BJ (cell line): Measurements from ENCODE around the gene PAM16. TPM values are rescaled to one million over a fixed set of nuclear protein-coding genes. Genes with fewer than 3 reads are reported as not detected.

Source experiments
- CTCF ChIA-PET: fragments of 350-600 bp; formaldehyde crosslinking; extraction: SDS; loops from one replicate; lab custom pipeline; 2021; ENCODE audit warnings: antibody characterized with exemption, inconsistent platforms; lab: Yijun Ruan, JAX
- POLR2A ChIA-PET: fragments of 300-600 bp; sonication (Branson Sonifier 250); formaldehyde crosslinking; extraction: SDS; loops from one replicate; lab custom pipeline; 2021; ENCODE audit warnings: antibody characterized with exemption; lab: Charles Lee
- DNase-seq: peaks from one replicate; pipeline ENCODE4 v3.0.0-alpha.2; 2011; ENCODE audit warnings: low read depth
- H3K27me3 ChIP-seq: 2 replicates; pipeline ENCODE4 v1.6.0; 2011; ENCODE audit warnings: low read length; ENCODE audit not compliant: control insufficient read depth, insufficient read depth
- H3K36me3 ChIP-seq: 2 replicates; pipeline ENCODE4 v1.5.1; 2011; ENCODE audit warnings: low read length; ENCODE audit not compliant: control insufficient read depth, insufficient read depth
- H3K4me3 ChIP-seq: 2 replicates; pipeline ENCODE4 v1.5.1; 2011; ENCODE audit warnings: low read depth, mild to moderate bottlenecking, control low read depth, low read length
- CTCF ChIP-seq: IDR thresholded peaks from 2 replicates; pipeline ENCODE4 v1.5.1; 2011; ENCODE audit warnings: low read depth, mild to moderate bottlenecking, control low read depth, inconsistent platforms, low read length, moderate library complexity; ENCODE audit not compliant: insufficient read depth
- polyA plus RNA-seq: library from polyadenylated mRNA; depleted of rRNA; stranded (reverse); fragments of >200 nt; gene quantifications from 2 replicates; pipeline ENCODE4 v1.2.3, GENCODE V29; 2011

The PAM16 gene
- polyA plus RNA-seq, 1 experiment = 44.2 TPM

- H3K27me3 ChIP-seq = no peaks in the 10 kb centered on the region
- H3K4me3 ChIP-seq = no peak overlapping the region
- TF ChIP-seq CTCF = no peak
- H3K36me3 ChIP-seq = peaks cover 5% of the 10 kb centered on the region
- DNase-seq = no peak
- POLR2A ChIA-PET = no interaction called here
- CTCF ChIA-PET = interaction anchor here (0.8 to 5.6 kb wide), 11 partner anchors 9 to 72 kb away, joined by 3 to 205 read pairs (median 5); partner anchors contain the start of genes PAM16 and VASN
Measured at GRCh38 chr16:4358236-4358635, 7.1 kb upstream of the PAM16 start.

- TF ChIP-seq CTCF = no peak
- no peak for DNase-seq
- ChIA-PET CTCF (interaction anchor here (8.6 kb wide), 1 partner anchor 47 kb away, joined by 109 read pairs; no protein-coding TSS in a partner anchor), POLR2A (no interaction called here)
- peaks cover 3% of the 10 kb centered on the region; the same call in 1 of the 2 replicates for H3K36me3 ChIP-seq
- H3K27me3 ChIP-seq = no peaks in the 10 kb centered on the region
- H3K4me3 ChIP-seq = no peak overlapping the region
Measured at GRCh38 chr16:4356820-4357219, 5.7 kb upstream of the PAM16 start.

GRCh38 chr16:4354512-4355409 is 3.6 kb upstream of the PAM16 start:
- no peak for DNase-seq
- CTCF ChIA-PET = interaction anchor here (1.8 to 8.6 kb wide), 2 partner anchors 38 to 49 kb away, joined by 4 to 109 read pairs; no protein-coding TSS in a partner anchor
- Histone ChIP-seq H3K27me3 (no peaks in the 10 kb centered on the region), H3K4me3 (no peak overlapping the region), H3K36me3 (no peaks in the 10 kb centered on the region)
- no peak for TF ChIP-seq CTCF
- POLR2A ChIA-PET = no interaction called here

- Histone ChIP-seq H3K27me3 (no peaks in the 10 kb centered on the region), H3K4me3 (no peak overlapping the region), H3K36me3 (no peaks in the 10 kb centered on the region)
- ChIA-PET CTCF (interaction anchor here (1.2 to 8.6 kb wide), 3 partner anchors 9 to 93 kb away, joined by 3 to 109 read pairs (median 5); no protein-coding TSS in a partner anchor), POLR2A (no interaction called here)
- no peak for DNase-seq
- TF ChIP-seq CTCF = no peak
Measured at GRCh38 chr16:4353675-4354074, 2.6 kb upstream of the PAM16 start.

GRCh38 chr16:4352843-4353242 is 1.7 kb upstream of the PAM16 start:
- ChIA-PET CTCF (interaction anchor here (1.0 to 8.6 kb wide), 4 partner anchors 10 to 92 kb away, joined by 3 to 109 read pairs (median 4); no protein-coding TSS in a partner anchor), POLR2A (no interaction called here)
- Histone ChIP-seq H3K4me3 (no peak overlapping the region), H3K27me3 (no peaks in the 10 kb centered on the region), H3K36me3 (no peaks in the 10 kb centered on the region)
- TF ChIP-seq CTCF = no peak
- no peak for DNase-seq
